OCI-LY1 (cell line): ENCODE data around the gene SMIM21.

Experiments
- H2AFZ ChIP-seq: fragments of 200-600 bp; sonication (generic), shearing (Covaris generic); 2 replicates; pipeline ENCODE4 v1.6.0; 2014; ENCODE audit warnings: antibody characterized with exemption, mild to moderate bottlenecking, low read length
- H3F3A ChIP-seq: fragments of 200-600 bp; sonication (generic), shearing (Covaris generic); 2 replicates; pipeline ENCODE4 v1.6.0; 2014; ENCODE audit warnings: mild to moderate bottlenecking, antibody characterized with exemption, low read length, moderate library complexity; ENCODE audit not compliant: insufficient read depth
- H3K27ac ChIP-seq: fragments of 200-600 bp; sonication (generic); 2 replicates; pipeline ENCODE4 v1.5.1; 2014; ENCODE audit warnings: low read length, mixed run types, mild to moderate bottlenecking, low read depth; ENCODE audit not compliant: poor library complexity, severe bottlenecking
- H3K27me3 ChIP-seq: fragments of 200-600 bp; sonication (generic); 2 replicates; pipeline ENCODE4 v1.6.0; 2014; ENCODE audit warnings: antibody characterized with exemption, mild to moderate bottlenecking, low read length, moderate library complexity; ENCODE audit not compliant: insufficient read depth
- H3K36me3 ChIP-seq: fragments of 200-600 bp; sonication (generic); 2 replicates; pipeline ENCODE4 v1.6.1; 2014; ENCODE audit warnings: mild to moderate bottlenecking, antibody characterized with exemption, low read length, moderate library complexity, mixed read lengths; ENCODE audit not compliant: insufficient read depth
- H3K4me1 ChIP-seq: fragments of 200-600 bp; sonication (generic); 2 replicates; pipeline ENCODE4 v1.5.1; 2014; ENCODE audit warnings: mild to moderate bottlenecking, low read length, moderate library complexity; ENCODE audit not compliant: insufficient read depth, severe bottlenecking
- H3K4me2 ChIP-seq: fragments of 200-600 bp; sonication (generic), shearing (Covaris generic); 2 replicates; pipeline ENCODE4 v1.6.1; 2014; ENCODE audit warnings: low read length
- H3K4me3 ChIP-seq: fragments of 200-600 bp; sonication (generic); 2 replicates; pipeline ENCODE4 v1.5.1; 2014; ENCODE audit warnings: low read length, low read depth, mild to moderate bottlenecking, mixed read lengths; ENCODE audit not compliant: poor library complexity, severe bottlenecking
- H3K79me2 ChIP-seq: fragments of 200-600 bp; shearing (Covaris generic); 2 replicates; pipeline ENCODE4 v1.6.1; 2016; ENCODE audit warnings: mixed run types, low read length, mixed read lengths; ENCODE audit not compliant: insufficient read depth
- H3K9ac ChIP-seq: fragments of 200-600 bp; sonication (generic), shearing (Covaris generic); 2 replicates; pipeline ENCODE4 v1.6.1; 2014; ENCODE audit warnings: mild to moderate bottlenecking, low read length, mixed read lengths
- H3K9me2 ChIP-seq: fragments of 200-600 bp; sonication (generic), shearing (Covaris generic); 2 replicates; pipeline ENCODE4 v1.6.1; 2014; ENCODE audit warnings: low read depth, mild to moderate bottlenecking, low read length, mixed read lengths
- H3K9me3 ChIP-seq: fragments of 200-600 bp; shearing (Covaris generic); 2 replicates; pipeline ENCODE4 v1.6.1; 2014; ENCODE audit warnings: low read length, mixed read lengths
- H4K20me1 ChIP-seq: fragments of 200-600 bp; sonication (generic), shearing (Covaris generic); 2 replicates; pipeline ENCODE4 v1.6.0; 2016; ENCODE audit warnings: mild to moderate bottlenecking, low read length; ENCODE audit not compliant: insufficient read depth
- CTCF ChIP-seq: fragments of 200-600 bp; sonication (generic), shearing (Covaris generic); IDR thresholded peaks from 2 replicates; pipeline ENCODE4 v1.5.1; 2017; ENCODE audit warnings: mild to moderate bottlenecking, antibody characterized with exemption, low read length, moderate library complexity, mixed read lengths
- EZH2 ChIP-seq: fragments of 200-600 bp; sonication (generic), shearing (Covaris generic); IDR thresholded peaks from 2 replicates; pipeline ENCODE4 v1.8.0; 2017; ENCODE audit warnings: borderline replicate concordance, mixed run types, mild to moderate bottlenecking, antibody characterized with exemption, low read length, moderate library complexity, mixed read lengths

SMIM21 gene

GRCh38 chr18:75455249-75456198 lies 28.0 kb upstream of the SMIM21 start:
- TF ChIP-seq CTCF (no peak), EZH2 (no peak)
- no peaks in the 10 kb centered on the region for H4K20me1 ChIP-seq
- no peaks in the 10 kb centered on the region for H3K9me2 ChIP-seq
- H3K9ac ChIP-seq, result no peak overlapping the region
- H3K9me3 ChIP-seq, result 0 out of 2 replicates have a peak, but pooled peaks cover 5% of the 10 kb centered on the region
- H2AFZ ChIP-seq, result no peak overlapping the region
- H3F3A ChIP-seq, result no peaks in the 10 kb centered on the region
- H3K4me3 ChIP-seq, result no peak overlapping the region
- no peaks in the 10 kb centered on the region for H3K36me3 ChIP-seq
- H3K79me2 ChIP-seq, result no peaks in the 10 kb centered on the region
- no peaks in the 10 kb centered on the region; the same call in 1 of the 2 replicates for H3K27me3 ChIP-seq
- no peak overlapping the region for H3K4me2 ChIP-seq
- no peak overlapping the region for H3K27ac ChIP-seq
- H3K4me1 ChIP-seq, result no peaks in the 10 kb centered on the region

- no peaks in the 10 kb centered on the region for H3K36me3 ChIP-seq
- no peaks in the 10 kb centered on the region; the same call in 1 of the 2 replicates for H3K27me3 ChIP-seq
- no peak overlapping the region for H3K27ac ChIP-seq
- no peaks in the 10 kb centered on the region for H3K79me2 ChIP-seq
- H3K9me3 ChIP-seq, result 0 out of 2 replicates have a peak, but pooled peaks cover 5% of the 10 kb centered on the region
- no peak overlapping the region for H3K4me3 ChIP-seq
- no peaks in the 10 kb centered on the region for H3K9me2 ChIP-seq
- TF ChIP-seq EZH2, result no peak
- TF ChIP-seq CTCF, result no peak
- no peak overlapping the region for H2AFZ ChIP-seq
- H3K4me2 ChIP-seq, result no peak overlapping the region
- no peaks in the 10 kb centered on the region for H3K4me1 ChIP-seq
- H3K9ac ChIP-seq, result no peak overlapping the region
- H3F3A ChIP-seq, result no peaks in the 10 kb centered on the region
- no peaks in the 10 kb centered on the region for H4K20me1 ChIP-seq
Observed at GRCh38 chr18:75454022-75454795, 26.7 kb upstream of the SMIM21 start.

GRCh38 chr18:75450906-75451305 lies 23.4 kb upstream of the SMIM21 start:
- H2AFZ ChIP-seq, result no peak overlapping the region
- no peaks in the 10 kb centered on the region for H4K20me1 ChIP-seq
- no peaks in the 10 kb centered on the region for H3K4me1 ChIP-seq
- no peak overlapping the region for H3K4me2 ChIP-seq
- H3K9me3 ChIP-seq, result no peaks in the 10 kb centered on the region
- H3K9me2 ChIP-seq, result no peaks in the 10 kb centered on the region
- H3K79me2 ChIP-seq, result no peaks in the 10 kb centered on the region
- no peak for TF ChIP-seq EZH2
- TF ChIP-seq CTCF, result no peak
- H3F3A ChIP-seq, result no peaks in the 10 kb centered on the region
- no peak overlapping the region for H3K4me3 ChIP-seq
- no peak overlapping the region for H3K27ac ChIP-seq
- no peaks in the 10 kb centered on the region for H3K36me3 ChIP-seq
- no peak overlapping the region for H3K9ac ChIP-seq
- no peaks in the 10 kb centered on the region for H3K27me3 ChIP-seq
